KOPT-K1 (cell line): ENCODE data around the gene MYO3A.
"Not testable (repeated sequence)": the region's sequence is repeated elsewhere in the genome, so short reads cannot be mapped to it uniquely, and the experiment has no call there.

Source experiments
- H3K27ac ChIP-seq: fragments of 200-600 bp; sonication (generic); 2 replicates; pipeline ENCODE4 v1.5.1; 2016; ENCODE audit warnings: antibody characterized with exemption, mild to moderate bottlenecking, low read depth, low read length; ENCODE audit not compliant: poor library complexity, severe bottlenecking
- H3K36me3 ChIP-seq: fragments of 200-600 bp; sonication (generic); 2 replicates; pipeline ENCODE4 v1.5.1; 2017; ENCODE audit warnings: antibody characterized with exemption, mild to moderate bottlenecking, low read length, moderate library complexity; ENCODE audit not compliant: insufficient read depth
- H3K9me3 ChIP-seq: fragments of 200-600 bp; sonication (generic); 2 replicates; pipeline ENCODE4 v1.5.1; 2017; ENCODE audit warnings: antibody characterized with exemption, low read length, mild to moderate bottlenecking; ENCODE audit not compliant: insufficient read depth, poor library complexity, severe bottlenecking

Gene MYO3A

DNA sequence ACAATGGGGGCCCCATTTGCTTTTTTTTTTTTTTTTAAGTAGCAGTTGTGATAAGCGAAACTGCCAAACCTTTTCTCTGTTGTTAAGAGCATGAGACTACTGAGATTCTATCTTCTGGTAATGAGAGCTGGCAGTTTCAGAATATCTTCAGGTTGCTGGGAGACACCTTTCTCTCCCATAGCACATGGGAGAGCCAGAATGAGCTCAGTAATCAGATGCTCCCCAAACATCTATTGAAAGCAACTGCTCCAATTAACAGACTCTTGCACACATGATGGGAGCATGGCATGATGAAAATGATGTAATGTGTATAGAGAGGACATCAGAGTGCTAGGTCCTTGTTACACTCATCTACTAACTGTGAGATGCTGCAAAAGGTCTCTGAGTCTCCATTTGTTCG, 18.8 kb downstream of the MYO3A start:
- H3K9me3 ChIP-seq, result peaks cover 5% of the 10 kb centered on the region
- no peaks in the 10 kb centered on the region for H3K36me3 ChIP-seq
- H3K27ac ChIP-seq, result no peak overlapping the region

DNA sequence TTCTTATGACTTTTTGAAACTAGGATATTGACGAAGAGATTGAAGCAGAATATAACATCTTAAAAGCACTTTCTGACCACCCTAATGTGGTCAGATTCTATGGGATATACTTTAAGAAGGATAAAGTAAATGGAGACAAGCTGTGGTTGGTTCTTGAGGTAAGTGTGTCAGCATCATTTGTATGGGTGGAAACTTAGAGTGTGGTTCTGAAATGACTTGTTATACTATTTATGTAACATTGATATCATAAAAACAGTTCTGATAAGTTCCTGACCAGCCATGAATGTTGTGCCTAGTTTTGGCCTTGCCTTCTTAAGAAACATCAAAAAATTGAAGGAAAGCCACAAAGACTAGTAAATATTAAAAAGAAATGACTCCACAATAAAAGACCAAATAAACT, 20.8 kb downstream of the MYO3A start:
- no peaks in the 10 kb centered on the region for H3K36me3 ChIP-seq
- peaks cover 5% of the 10 kb centered on the region for H3K9me3 ChIP-seq
- H3K27ac ChIP-seq, result no peak overlapping the region

DNA sequence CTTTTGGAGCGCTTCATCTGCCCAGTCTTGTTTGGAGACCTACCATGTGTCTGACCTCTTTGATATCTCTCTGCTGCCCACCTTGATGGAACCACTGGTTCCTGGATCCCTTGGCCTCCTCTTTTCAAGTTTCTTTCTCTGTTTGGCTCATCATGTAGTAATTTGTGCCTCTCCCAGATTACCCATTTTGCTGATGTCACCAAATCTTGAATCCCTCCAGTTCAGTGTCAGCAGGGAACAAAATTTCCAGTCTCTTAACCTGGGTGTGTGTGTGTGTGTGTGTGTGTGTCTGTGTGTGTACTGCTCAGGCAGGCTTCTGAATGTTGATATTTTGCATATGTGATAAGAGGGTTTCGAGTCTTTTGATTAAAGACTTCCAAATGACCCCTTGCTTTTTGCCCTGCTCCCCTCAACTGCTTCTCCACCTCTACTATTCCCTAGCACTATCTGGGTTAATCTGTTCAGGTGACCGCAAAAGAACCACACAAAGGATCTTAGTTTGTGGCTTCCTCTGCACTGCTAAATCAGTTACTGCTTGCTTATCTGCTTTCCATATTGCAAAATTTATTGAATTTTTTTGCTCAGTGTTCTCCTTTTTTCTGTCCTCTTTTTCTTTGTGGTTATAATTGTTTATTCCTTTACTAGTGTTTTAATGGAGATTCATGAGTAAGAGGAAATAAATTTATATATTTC, 25.7 kb downstream of the MYO3A start:
- H3K9me3 ChIP-seq, result peaks cover 5% of the 10 kb centered on the region
- H3K27ac ChIP-seq, result no peak overlapping the region
- H3K36me3 ChIP-seq, result no peaks in the 10 kb centered on the region

DNA sequence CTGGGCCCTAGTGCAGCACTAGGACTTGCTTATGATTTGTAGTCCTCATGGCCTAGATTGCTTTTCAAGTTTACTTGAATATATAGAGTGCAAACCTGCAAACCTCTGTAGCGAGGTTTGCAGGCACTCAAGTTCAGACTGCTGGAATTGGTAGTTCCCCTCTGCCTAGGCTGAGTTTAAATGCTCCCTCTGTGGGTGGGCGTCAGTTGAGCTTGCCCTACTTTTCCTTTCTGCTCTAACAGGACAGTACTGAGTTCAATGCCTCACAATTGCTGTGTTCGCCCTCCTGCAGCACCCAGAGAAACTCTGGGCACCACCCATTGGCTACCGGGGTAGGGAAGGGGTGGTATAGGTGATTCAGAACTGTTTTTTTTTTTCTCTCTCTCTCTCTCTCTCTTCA, 31.6 kb downstream of the MYO3A start:
- no peaks in the 10 kb centered on the region for H3K36me3 ChIP-seq
- H3K27ac ChIP-seq, result no peak overlapping the region
- H3K9me3 ChIP-seq, result no peaks in the 10 kb centered on the region

DNA sequence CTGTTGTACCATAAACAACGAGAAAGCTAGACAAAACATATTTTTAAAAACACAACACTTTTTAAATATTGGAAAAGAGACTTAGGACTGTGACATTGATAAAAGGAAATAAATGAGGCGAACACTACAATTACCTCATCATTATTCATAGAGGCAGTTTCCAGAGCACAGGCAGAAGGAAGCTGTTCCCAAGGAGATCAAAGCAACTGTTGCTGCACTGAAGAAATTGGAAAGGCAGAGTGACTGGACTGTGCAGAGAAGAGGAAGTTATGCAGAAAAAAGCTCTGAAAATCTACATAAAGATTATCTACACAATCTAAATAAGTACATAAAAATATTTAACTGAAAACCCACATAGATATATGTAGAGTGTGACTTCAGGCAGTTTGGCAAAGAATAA, 32.8 kb downstream of the MYO3A start:
- no peak overlapping the region for H3K27ac ChIP-seq
- H3K9me3 ChIP-seq, result no peaks in the 10 kb centered on the region
- no peaks in the 10 kb centered on the region for H3K36me3 ChIP-seq

DNA sequence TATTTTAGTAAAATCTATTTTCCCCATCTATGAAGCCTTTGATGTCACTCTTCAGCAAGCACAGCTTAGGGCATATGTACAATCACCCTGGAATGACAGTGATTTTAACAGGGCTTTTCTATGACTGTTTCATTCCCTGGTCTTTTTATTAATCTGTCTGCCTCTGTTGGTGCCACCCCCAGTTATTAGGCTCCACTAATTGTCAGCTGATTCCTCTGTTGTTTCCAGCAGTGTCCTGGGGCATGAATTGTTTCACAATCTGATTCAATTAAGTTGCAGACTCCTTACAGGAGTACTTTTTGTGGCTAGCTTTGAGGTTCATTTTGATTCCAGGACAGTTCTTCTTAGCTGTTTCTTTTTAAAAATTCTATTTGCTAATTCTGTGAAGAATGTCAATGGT, 38.6 kb downstream of the MYO3A start:
- no peaks in the 10 kb centered on the region for H3K9me3 ChIP-seq
- H3K27ac ChIP-seq, result no peak overlapping the region
- no peaks in the 10 kb centered on the region for H3K36me3 ChIP-seq

DNA sequence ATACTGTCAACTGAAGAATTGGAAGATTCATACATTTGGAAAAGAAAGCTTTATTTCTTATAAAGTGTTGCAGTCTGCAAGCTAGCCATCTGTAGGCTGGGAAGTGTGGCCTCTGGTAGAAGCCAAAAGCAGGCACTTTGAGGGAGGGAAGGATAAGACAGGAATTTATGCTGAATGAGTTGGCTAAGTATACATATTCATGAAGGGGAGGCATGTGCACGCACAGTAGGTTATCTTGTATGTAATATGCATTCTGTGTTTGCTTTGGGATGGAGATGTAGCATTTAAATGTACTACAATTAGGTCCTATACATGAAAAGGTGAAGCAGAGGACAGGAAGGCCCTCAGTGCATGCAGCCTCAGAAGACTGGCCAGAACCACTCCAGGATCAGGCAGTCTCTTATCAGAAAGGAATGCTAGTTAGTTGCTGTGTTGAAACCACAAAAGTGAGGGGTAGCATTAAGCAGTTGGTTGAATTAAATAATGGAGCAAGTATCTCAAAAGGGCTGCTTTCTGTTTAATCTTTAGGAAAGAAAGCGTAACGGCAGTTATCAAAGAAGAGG, 40.9 kb downstream of the MYO3A start:
- no peaks in the 10 kb centered on the region for H3K9me3 ChIP-seq
- H3K36me3 ChIP-seq, result no peaks in the 10 kb centered on the region
- no peak overlapping the region for H3K27ac ChIP-seq

DNA sequence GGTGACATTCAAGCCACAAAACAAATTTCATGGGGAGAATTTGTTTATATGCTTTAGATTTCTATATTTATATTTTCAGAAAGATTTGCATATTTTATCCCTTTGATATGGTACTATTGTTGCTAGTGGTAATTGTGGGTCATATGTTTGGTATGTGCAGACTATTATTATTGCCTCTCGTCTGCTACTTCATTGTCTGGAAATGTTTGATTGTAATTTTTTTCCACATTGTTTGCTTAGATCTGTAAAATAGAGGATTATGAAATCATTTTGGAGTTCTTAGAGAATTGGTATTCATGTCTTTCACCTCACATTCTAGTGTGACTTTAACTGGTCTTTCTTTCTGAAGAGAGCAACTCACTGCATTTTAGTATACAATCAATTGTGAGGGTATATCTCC, 44.7 kb downstream of the MYO3A start:
- no peaks in the 10 kb centered on the region for H3K36me3 ChIP-seq
- no peaks in the 10 kb centered on the region for H3K9me3 ChIP-seq
- H3K27ac ChIP-seq, result no peak overlapping the region

DNA sequence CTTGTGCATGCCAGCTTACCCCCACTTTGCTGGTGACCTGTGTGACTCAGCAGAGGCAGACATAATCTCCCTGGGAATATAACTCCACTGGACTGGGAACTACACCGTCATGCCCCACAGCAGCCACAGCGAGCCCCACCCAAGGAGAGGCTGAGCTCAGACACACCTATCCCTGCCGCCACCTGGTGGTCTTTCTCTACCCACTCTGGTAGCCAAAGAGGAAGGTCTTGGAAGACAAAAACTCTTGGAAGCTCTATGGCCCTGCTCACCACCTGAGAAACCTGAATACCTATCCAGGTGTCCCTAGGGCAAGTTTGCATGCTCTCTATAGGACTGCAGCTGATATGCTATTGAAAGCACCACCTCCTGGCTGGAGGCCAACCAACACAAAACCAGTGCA, 48.1 kb downstream of the MYO3A start:
- H3K9me3 ChIP-seq, result no peaks in the 10 kb centered on the region
- H3K27ac ChIP-seq, result no peak overlapping the region
- H3K36me3 ChIP-seq, result no peaks in the 10 kb centered on the region

DNA sequence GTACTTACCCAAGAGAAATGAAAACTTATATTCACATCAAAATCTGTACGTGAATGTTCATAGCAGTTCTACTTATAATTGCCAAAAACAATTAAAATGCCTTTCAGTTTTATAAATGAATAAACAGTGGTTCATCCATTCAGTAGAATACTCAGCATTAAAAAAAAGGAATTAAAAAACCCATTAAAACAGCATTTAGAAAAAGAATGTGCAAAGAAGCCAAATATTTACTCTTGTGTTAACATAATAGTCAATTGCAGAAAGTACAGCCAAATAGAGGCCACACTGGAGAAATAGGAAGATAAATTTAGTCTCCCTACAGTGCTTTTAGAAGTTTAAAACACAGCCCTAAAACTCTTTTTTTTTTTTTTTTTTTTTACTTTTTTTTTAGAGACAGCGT, 54.6 kb downstream of the MYO3A start:
- no peaks in the 10 kb centered on the region for H3K9me3 ChIP-seq
- no peaks in the 10 kb centered on the region for H3K36me3 ChIP-seq
- H3K27ac ChIP-seq, result no peak overlapping the region

DNA sequence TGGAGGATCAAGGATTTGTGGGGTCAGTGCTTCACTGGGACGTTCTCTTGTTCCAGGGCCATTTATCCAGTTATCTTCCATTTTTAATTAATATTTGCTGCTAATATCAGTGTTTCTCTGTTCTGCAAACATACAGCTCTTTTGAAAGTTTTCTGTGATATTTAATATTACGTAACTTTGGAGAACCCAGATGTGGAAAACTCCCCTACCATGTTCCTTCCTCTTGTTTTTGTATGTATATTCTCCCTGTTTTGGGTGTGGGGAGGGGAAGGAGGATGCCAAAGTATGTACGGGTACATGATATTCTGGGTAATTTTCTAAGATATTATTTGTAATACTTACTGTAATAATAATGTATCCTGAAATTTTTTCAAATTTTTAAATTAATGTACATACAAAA, 55.9 kb downstream of the MYO3A start:
- Histone ChIP-seq H3K9me3 (no peaks in the 10 kb centered on the region), H3K27ac (no peak overlapping the region), H3K36me3 (no peaks in the 10 kb centered on the region)

DNA sequence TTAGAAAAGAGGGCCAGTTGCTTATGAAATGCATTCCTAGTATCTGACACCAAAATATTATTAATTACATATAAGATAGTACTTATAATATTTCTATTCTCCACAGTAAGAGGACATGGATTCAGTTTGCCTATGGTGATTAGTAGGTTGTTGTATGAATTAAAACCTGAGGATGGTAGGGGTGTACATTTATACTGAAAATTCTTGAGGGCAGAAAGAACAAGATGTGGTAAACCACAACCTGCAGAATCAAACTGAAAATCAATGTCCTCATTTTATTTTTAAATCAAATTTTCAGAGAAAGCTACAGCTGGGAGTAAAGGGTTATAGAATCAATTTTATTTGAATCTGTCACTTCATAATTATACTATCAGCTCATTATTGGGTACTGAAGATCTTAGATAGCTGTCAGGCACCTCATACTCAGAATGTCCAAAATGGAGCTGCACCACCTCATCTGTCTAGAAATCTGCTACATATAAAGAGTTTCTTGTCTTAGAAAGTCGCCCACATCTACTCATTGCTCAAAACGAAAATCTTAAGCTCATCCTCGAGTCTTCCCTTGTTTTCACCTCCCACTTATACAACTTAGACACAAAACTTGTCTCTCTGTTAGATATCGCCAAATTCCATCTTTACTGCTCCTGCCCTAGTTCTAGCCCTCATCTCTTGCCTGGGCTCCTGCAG, 65.4 kb downstream of the MYO3A start:
- H3K9me3 ChIP-seq, result no peaks in the 10 kb centered on the region
- H3K27ac ChIP-seq, result no peak overlapping the region
- H3K36me3 ChIP-seq, result no peaks in the 10 kb centered on the region

DNA sequence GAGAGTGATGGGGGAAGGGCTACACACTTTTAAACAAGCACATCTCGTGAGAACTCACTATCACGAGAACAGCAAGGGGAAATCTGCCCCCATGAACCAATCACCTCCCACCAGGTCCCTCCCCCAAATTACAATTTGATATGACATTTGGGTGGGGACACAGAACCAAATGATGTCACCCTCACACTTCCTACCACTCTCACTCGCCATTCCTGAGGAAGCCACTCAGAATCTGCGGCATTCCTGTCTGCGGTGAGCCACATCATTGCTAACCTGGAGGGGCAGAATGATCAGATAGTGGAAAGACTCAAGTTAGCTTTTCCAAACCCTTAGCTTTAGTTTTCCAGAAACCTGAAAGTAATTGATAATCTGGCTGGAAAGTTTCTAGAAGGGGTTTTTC, 66.9 kb downstream of the MYO3A start:
- no peak overlapping the region for H3K27ac ChIP-seq
- H3K36me3 ChIP-seq, result no peaks in the 10 kb centered on the region
- no peaks in the 10 kb centered on the region for H3K9me3 ChIP-seq

DNA sequence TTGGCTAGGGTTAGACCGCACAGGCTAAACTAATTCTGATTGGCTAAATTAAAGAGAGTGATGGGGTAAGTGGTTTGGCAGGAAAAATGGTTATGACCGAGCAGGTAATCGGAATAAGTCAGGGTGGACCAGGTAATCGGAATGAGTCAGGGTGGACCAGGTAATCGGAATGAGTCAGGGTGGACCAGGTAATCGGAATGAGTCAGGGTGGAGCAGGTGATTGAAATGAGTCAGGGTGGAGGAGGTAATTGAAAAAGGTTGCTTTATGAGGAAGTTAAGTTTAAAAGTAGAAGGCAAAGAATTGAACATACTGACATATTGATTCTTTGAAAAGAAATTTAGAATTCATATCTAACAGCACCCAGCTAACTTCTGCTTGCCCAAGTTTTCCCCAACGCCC, 68.4 kb downstream of the MYO3A start:
- not testable (repeated sequence) for H3K36me3 ChIP-seq, H3K9me3 ChIP-seq

DNA sequence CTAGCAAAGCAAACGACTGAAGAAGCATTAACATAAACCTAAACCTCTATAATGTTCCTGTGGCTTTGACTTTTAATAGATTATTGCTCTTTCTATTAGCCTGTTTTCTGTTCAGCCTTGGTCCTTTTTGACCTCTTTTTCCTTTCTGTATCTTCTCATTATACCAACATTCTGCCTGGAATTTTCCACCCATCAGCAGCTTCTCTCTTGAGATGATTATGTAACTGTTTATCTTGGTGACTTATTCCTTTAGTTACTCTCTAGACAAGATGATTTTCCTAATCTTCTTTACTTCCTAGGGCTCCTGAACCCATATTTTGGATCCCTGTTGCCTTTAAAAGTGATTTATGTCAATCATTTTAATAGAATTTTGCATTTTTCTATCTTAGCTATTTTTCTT, 81.1 kb downstream of the MYO3A start:
- Histone ChIP-seq H3K9me3 (no peaks in the 10 kb centered on the region), H3K27ac (no peak overlapping the region)

More for the DNA sequence above, 68.4 kb downstream of the MYO3A start:
- H3K27ac ChIP-seq, result not testable (repeated sequence)

DNA sequence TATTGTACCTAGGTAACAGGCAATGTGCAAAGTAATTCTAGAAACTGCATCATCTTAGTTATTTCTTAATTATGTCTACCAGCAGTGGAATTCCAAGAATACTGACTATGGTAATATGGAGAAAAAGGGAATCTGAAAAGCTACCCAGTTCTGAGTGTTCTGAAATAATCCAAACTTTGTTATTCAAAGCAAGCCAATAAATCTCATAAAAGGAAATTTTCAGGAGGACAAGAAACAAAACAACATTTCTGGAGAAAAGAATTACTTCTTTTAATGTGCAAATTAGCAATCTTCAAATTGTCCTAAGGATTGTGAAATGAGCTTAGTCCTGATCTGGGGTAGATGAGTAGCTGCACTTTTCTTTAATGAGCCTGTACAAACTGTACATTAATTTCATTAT, 88.8 kb downstream of the MYO3A start:
- Histone ChIP-seq H3K9me3 (no peaks in the 10 kb centered on the region), H3K36me3 (no peaks in the 10 kb centered on the region), H3K27ac (no peak overlapping the region)

More for the DNA sequence above, 81.1 kb downstream of the MYO3A start:
- H3K36me3 ChIP-seq, result no peaks in the 10 kb centered on the region
